Trophoblast cell (in vitro differentiated cells and primary cell): ENCODE data around the gene PAK1.

Source experiments
- DNase-seq, 2 donors: peaks; one replicate each; pipeline ENCODE4 v3.0.0-alpha.2; 2016
- H2AFZ ChIP-seq: 2 replicates; pipeline ENCODE4 v1.6.1; 2013; ENCODE audit warnings: low read length, moderate library complexity, mild to moderate bottlenecking; ENCODE audit not compliant: insufficient read depth, poor library complexity
- H2AK5ac ChIP-seq: 2 replicates; pipeline ENCODE4 v1.6.1; 2013; ENCODE audit warnings: mild to moderate bottlenecking, low read length
- H2BK120ac ChIP-seq: 2 replicates; pipeline ENCODE4 v1.6.1; 2013; ENCODE audit warnings: low read length, mild to moderate bottlenecking, moderate library complexity; ENCODE audit not compliant: insufficient read depth, poor library complexity
- H2BK12ac ChIP-seq: 2 replicates; pipeline ENCODE4 v1.6.1; 2013; ENCODE audit warnings: mild to moderate bottlenecking, low read length, moderate library complexity
- H2BK5ac ChIP-seq: 2 replicates; pipeline ENCODE4 v1.6.1; 2013; ENCODE audit warnings: low read length, low read depth, moderate library complexity, mild to moderate bottlenecking; ENCODE audit not compliant: poor library complexity
- H3K14ac ChIP-seq: 2 replicates; pipeline ENCODE4 v1.6.1; 2013; ENCODE audit warnings: mild to moderate bottlenecking, low read length
- H3K18ac ChIP-seq: 2 replicates; pipeline ENCODE4 v1.6.1; 2013; ENCODE audit warnings: mild to moderate bottlenecking, low read length
- H3K23ac ChIP-seq: 2 replicates; pipeline ENCODE4 v1.6.1; 2013; ENCODE audit warnings: low read length
- H3K27ac ChIP-seq: 2 replicates; pipeline ENCODE4 v1.5.1; 2013; ENCODE audit warnings: low read depth, mild to moderate bottlenecking, inconsistent platforms, low read length, moderate library complexity
- H3K27me3 ChIP-seq: 2 replicates; pipeline ENCODE4 v1.6.1; 2013; ENCODE audit warnings: inconsistent platforms, mild to moderate bottlenecking, low read length, moderate library complexity; ENCODE audit not compliant: insufficient read depth
- H3K36me3 ChIP-seq, 2 experiments: 1 replicate in 1 of 2; 2 replicates in 1 of 2; pipeline ENCODE4 v1.6.1; 2013; ENCODE audit warnings: low read length in 2 of 2, mild to moderate bottlenecking in 2 of 2, moderate library complexity in 1 of 2; ENCODE audit not compliant: insufficient read depth in 2 of 2, control insufficient read depth in 1 of 2
- H3K4ac ChIP-seq: 2 replicates; pipeline ENCODE4 v1.6.1; 2013; ENCODE audit warnings: low read depth, mild to moderate bottlenecking, low read length, moderate library complexity
- H3K4me1 ChIP-seq, 2 experiments: 1 replicate in 1 of 2; 2 replicates in 1 of 2; pipeline ENCODE4 v1.6.1; 2013; ENCODE audit warnings: low read length in 2 of 2, mild to moderate bottlenecking in 2 of 2, moderate library complexity in 1 of 2; ENCODE audit not compliant: insufficient read depth in 2 of 2, control insufficient read depth in 1 of 2
- H3K4me2 ChIP-seq: 2 replicates; pipeline ENCODE4 v1.6.1; 2013; ENCODE audit warnings: inconsistent platforms, mild to moderate bottlenecking, low read length, moderate library complexity
- H3K4me3 ChIP-seq: 2 replicates; pipeline ENCODE4 v1.5.1; 2013; ENCODE audit warnings: mild to moderate bottlenecking, low read depth, low read length, inconsistent platforms
- H3K79me1 ChIP-seq: one replicate; pipeline ENCODE4 v1.6.1; 2013; ENCODE audit warnings: low read length
- H3K79me2 ChIP-seq: 2 replicates; pipeline ENCODE4 v1.6.1; 2013; ENCODE audit warnings: low read length, mild to moderate bottlenecking; ENCODE audit not compliant: control insufficient read depth, insufficient read depth, poor library complexity
- H3K9ac ChIP-seq: 2 replicates; pipeline ENCODE4 v1.6.1; 2013; ENCODE audit warnings: mild to moderate bottlenecking, low read length
- H3K9me3 ChIP-seq: 2 replicates; pipeline ENCODE4 v1.6.1; 2013; ENCODE audit warnings: low read depth, mild to moderate bottlenecking, control low read depth, inconsistent platforms, low read length; ENCODE audit not compliant: insufficient read depth
- H4K12ac ChIP-seq: 2 replicates; pipeline ENCODE4 v1.6.1; 2013; ENCODE audit warnings: low read depth, mild to moderate bottlenecking, low read length, moderate library complexity
- H4K8ac ChIP-seq: 2 replicates; pipeline ENCODE4 v1.6.1; 2013; ENCODE audit warnings: low read depth, mild to moderate bottlenecking, low read length, moderate library complexity
- H4K91ac ChIP-seq: one replicate; pipeline ENCODE4 v1.6.1; 2013; ENCODE audit warnings: low read depth, mild to moderate bottlenecking, low read length, moderate library complexity
- WGBS: extraction: QIAGEN DNeasy Blood & Tissue Kit; methylation state at CpG from one replicate; pipeline ENCODE4 v1.1.7; 2013; ENCODE audit warnings: missing lambda C conversion rate; ENCODE audit not compliant: insufficient read length, insufficient coverage; ENCODE audit errors: extremely low coverage; 5-methylcytosine and 5-hydroxymethylcytosine counted together

PAK1 gene

DNA sequence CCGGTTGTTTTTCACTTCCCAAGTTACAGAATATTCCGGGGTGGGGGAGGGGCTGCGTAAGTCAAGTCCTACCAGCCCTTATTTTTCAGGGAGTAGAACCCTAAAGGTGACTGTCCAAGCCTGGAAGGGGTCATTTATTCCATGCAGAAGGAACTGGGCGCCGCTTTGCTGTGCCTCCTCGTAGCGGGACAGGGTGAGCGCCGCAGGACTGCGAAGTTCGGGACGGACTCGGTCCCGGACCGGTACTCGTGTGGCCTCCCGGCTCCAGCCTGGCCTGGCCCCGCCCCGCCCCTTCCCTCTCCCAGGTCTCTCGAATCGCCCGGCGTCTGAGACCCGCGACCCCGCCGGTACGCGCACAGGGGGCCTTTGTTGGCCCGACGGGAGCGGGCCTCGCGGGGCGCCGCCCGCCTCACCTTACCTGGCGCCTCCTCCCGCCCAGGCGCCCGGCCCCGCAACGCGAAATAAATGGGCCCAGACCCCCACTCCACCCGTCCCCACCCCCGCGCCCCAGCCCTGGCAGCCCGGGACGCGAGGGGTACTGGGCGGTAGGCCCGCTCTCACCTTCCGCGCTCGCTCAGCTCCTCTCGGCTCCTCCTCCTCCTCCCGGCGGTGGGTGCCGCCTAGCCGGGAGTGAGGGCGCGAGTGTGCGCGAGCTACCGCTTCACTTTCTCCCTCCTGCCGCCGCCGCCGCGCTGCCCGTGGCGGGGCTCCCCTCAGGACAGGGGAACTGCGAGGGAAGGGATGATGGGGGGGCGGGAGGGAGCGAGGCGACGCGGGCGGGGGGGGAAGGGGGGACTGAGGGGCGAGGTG lies 698 bp downstream of the PAK1 start:
- peak overlapping the region; percentile 81 for H3K27ac ChIP-seq

DNA sequence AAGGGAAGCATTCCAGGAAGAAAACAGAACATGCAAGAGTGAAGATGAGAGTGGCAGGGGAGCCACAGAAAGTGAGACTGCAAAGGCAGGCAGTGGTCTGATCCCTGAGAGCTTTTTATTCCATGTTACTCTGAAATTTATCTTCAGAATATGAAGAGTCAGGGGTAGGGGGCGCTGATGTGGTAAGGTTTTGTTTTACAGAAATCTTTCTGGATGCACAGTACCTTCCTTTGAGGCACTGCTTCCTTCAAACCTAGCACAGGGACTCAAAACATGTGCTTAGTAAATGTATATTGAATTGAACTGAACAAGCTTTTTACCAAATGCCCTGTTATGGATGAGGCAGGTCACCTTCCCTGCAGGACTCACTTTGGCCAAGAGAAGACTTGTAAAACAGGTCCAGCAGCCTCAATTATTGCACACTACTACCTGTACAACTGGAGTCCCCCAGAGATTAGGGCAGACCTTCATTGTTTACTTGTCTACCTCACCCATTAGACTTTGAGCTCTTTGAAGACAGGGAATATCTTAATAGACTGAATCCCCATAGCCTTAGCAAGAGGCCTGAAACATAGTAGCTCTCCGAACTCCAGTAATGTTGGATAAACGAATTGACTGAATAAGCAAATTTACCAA lies 2.2 kb downstream of the PAK1 start:
- H4K91ac ChIP-seq, result peak overlapping the region; percentile 11
- peak overlapping the region; percentile 4 for H3K14ac ChIP-seq
- H3K27me3 ChIP-seq, result no peaks in the 10 kb centered on the region
- H3K9me3 ChIP-seq, result no peaks in the 10 kb centered on the region
- H3K4me1 ChIP-seq, result peaks cover 8 to 11% of the 10 kb centered on the region in 2 experiments
- no peaks in the 10 kb centered on the region for H3K36me3 ChIP-seq
- H3K79me1 ChIP-seq, result peaks cover 17% of the 10 kb centered on the region
- peak overlapping the region; percentile 35 for H3K18ac ChIP-seq
- no peak overlapping the region for H2AK5ac ChIP-seq
- WGBS, result no CpG with 5 or more reads among the region's 3 CpGs
- H4K8ac ChIP-seq, result no peak overlapping the region
- H2BK12ac ChIP-seq, result no peak overlapping the region
- H4K12ac ChIP-seq, result no peak overlapping the region
- no peak overlapping the region for H3K9ac ChIP-seq
- no peak overlapping the region for H2AFZ ChIP-seq
- H2BK5ac ChIP-seq, result no peak overlapping the region
- H3K79me2 ChIP-seq, result peaks cover 9% of the 10 kb centered on the region
- H3K23ac ChIP-seq, result no peak overlapping the region
- H3K27ac ChIP-seq, result peak overlapping the region; percentile 69
- DNase-seq, result peak; percentile 63 to 89
- H3K4ac ChIP-seq, result peak overlapping the region; percentile 10
- H3K4me3 ChIP-seq, result no peak overlapping the region
- H2BK120ac ChIP-seq, result no peak overlapping the region
- peak overlapping the region; percentile 56 for H3K4me2 ChIP-seq

More for the DNA sequence above, 698 bp downstream of the PAK1 start:
- Histone ChIP-seq H3K36me3 (no peaks in the 10 kb centered on the region), H2AFZ (peak overlapping the region; percentile 98), H3K14ac (peak overlapping the region; percentile 100), H3K9me3 (no peaks in the 10 kb centered on the region), H3K9ac (peak overlapping the region; percentile 82), H4K8ac (peak overlapping the region; percentile 100), H4K91ac (peak overlapping the region; percentile 95), H4K12ac (peak overlapping the region; percentile 46), H3K27me3 (no peaks in the 10 kb centered on the region), H2BK120ac (peak overlapping the region; percentile 97), H3K4me2 (peak overlapping the region; percentile 56), H2BK12ac (peak overlapping the region; percentile 76), H3K79me1 (peaks cover 17% of the 10 kb centered on the region), H2BK5ac (peak overlapping the region; percentile 99), H3K79me2 (peaks cover 9% of the 10 kb centered on the region), H3K4me1 (peaks cover 8 to 11% of the 10 kb centered on the region in 2 experiments), H3K4ac (peak overlapping the region; percentile 99), H3K18ac (peak overlapping the region; percentile 100), H3K23ac (no peak overlapping the region), H2AK5ac (peak overlapping the region; percentile 96), H3K4me3 (peak overlapping the region; percentile 84)
- peak; percentile 30 to 72 for DNase-seq
- WGBS, result no CpG with 5 or more reads among the region's 80 CpGs

DNA sequence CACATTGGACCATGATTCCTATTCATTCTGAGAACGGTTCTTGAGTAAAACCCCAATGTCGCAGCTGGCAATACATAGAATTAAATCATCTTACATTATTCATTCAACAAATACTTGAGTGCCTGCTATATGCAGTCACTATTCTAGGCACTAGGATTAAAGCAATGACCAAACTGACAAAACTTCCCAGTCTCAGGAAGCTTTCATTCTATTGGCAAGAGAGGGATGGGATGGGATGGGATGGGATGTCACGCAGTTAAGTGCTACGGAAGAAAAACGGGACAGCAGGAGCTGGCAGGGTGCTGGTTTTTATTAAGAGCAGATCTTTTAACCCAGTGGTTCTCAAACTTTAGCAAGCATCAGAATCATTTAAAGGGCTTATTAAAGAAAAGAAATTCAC lies 2.9 kb downstream of the PAK1 start:
- Histone ChIP-seq H3K4me2 (peak overlapping the region; percentile 37), H4K91ac (no peak overlapping the region), H3K27me3 (no peaks in the 10 kb centered on the region), H4K12ac (no peak overlapping the region), H3K4me1 (peaks cover 8 to 11% of the 10 kb centered on the region in 2 experiments), H3K79me1 (peaks cover 17% of the 10 kb centered on the region), H2AK5ac (no peak overlapping the region), H3K18ac (no peak overlapping the region), H2BK5ac (no peak overlapping the region), H2BK12ac (no peak overlapping the region), H3K14ac (no peak overlapping the region), H3K4me3 (no peak overlapping the region), H4K8ac (no peak overlapping the region), H2AFZ (no peak overlapping the region), H3K9me3 (no peaks in the 10 kb centered on the region), H3K27ac (no peak overlapping the region), H3K79me2 (peaks cover 9% of the 10 kb centered on the region), H3K36me3 (no peaks in the 10 kb centered on the region), H2BK120ac (no peak overlapping the region), H3K9ac (no peak overlapping the region), H3K4ac (no peak overlapping the region), H3K23ac (no peak overlapping the region)
- no peak for DNase-seq
- no CpG with 5 or more reads among the region's 5 CpGs for WGBS

DNA sequence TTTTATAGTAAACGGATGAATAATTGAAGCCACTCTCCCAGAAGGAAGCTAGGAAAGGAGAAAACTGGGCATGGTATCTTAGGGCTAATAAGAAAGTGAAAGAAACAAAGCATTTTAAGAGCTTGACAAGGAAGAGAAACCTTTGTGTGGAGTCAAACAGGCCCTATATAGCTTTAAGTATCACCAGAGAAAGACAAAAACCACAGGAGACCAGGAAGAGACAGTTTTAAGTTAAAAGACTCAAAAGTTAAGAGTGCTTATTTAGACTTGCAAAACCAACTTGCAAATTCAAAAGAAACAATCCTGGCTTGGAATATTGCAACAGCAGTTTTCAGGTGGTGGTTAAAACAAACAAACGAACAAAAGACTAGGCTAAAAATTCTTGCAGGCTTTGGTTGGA lies 3.4 kb downstream of the PAK1 start:
- H2AFZ ChIP-seq, result no peak overlapping the region
- no peak overlapping the region for H2AK5ac ChIP-seq
- H3K27me3 ChIP-seq, result no peaks in the 10 kb centered on the region
- H4K91ac ChIP-seq, result no peak overlapping the region
- H3K4me3 ChIP-seq, result no peak overlapping the region
- H2BK5ac ChIP-seq, result no peak overlapping the region
- H2BK120ac ChIP-seq, result no peak overlapping the region
- H4K12ac ChIP-seq, result no peak overlapping the region
- no peak overlapping the region for H3K9ac ChIP-seq
- H3K27ac ChIP-seq, result no peak overlapping the region
- no peak overlapping the region for H3K14ac ChIP-seq
- H3K18ac ChIP-seq, result no peak overlapping the region
- H3K23ac ChIP-seq, result no peak overlapping the region
- H2BK12ac ChIP-seq, result no peak overlapping the region
- no peak overlapping the region for H4K8ac ChIP-seq
- no peak overlapping the region for H3K4me2 ChIP-seq
- no peak for DNase-seq
- no peak overlapping the region for H3K4ac ChIP-seq
- peaks cover 8 to 11% of the 10 kb centered on the region in 2 experiments for H3K4me1 ChIP-seq
- H3K79me2 ChIP-seq, result peaks cover 9% of the 10 kb centered on the region
- no peaks in the 10 kb centered on the region for H3K9me3 ChIP-seq
- peaks cover 0 to 2% of the 10 kb centered on the region in 2 experiments for H3K36me3 ChIP-seq
- H3K79me1 ChIP-seq, result peaks cover 17% of the 10 kb centered on the region
- no CpG with 5 or more reads among the region's 2 CpGs for WGBS
